ENCODE results near the gene CEP131.
"Not testable (repeated sequence)": the region's sequence is repeated elsewhere in the genome, so short reads cannot be mapped to it uniquely, and the experiment has no call there.

Gene CEP131

DNA sequence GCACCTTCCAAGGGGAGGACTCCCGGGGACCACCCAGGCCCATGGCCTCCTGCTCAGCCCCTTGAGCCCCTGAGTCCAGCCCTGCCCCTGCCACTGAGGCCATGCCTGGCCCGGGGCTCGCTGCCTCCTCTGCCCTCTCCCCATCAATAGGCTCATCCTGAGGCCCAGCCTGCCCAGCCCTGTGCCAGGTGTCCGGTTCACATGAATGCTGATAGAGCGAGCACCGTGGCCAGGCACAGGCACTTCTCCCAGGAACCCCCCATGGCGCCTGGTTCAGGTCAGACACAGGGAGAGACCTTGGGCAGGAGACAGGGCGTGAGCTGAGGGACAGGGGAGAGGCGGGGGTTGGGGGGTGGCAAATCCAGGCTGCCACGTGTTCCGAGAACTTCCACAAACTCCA is 60.3 kb downstream of the CEP131 start:
- DNase-seq: no peak

DNA sequence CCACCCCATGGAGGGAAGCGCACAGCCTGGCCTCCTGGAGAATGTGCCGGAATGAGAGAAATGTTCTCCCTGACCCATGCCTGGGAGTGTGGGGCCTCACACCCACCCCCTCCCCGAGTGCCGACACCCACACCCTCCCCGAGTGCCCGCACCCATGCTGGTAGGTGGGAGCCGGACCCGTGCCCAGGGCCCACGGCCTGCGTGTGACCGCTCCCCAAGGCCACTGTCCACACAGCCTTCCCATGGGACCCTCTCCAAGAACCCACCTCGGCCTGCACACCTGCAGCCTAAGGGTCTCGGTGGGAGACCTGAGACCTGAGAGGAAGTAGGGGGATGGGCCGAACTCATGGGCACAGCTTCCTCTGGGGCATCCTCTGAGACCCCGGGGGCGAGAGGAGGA is 60.8 kb downstream of the CEP131 start:
- no peak for DNase-seq

DNA sequence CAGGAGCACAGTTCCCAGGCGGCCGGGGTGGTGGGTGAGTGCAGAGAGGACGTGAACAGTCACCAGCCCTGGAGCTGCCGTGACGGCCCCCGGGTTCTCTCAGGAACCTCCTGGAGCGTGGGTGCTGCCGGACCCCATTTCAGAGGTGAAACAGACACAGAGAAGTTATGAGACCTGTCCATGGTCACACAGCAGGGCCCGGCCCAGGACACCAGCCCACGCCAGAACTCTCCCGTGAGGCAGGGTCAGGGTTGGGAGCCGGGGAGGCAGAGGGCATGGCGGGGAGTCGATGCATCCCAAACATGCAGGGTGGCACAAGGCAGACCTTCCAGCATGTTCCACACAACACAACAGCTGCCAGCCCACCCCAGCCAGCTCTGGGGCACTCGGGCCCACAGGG is 61.2 kb downstream of the CEP131 start:
- no peak for DNase-seq

- no peak for DNase-seq
Observed at GRCh38 chr17:81160747-81161453, 61.9 kb downstream of the CEP131 start.

DNA sequence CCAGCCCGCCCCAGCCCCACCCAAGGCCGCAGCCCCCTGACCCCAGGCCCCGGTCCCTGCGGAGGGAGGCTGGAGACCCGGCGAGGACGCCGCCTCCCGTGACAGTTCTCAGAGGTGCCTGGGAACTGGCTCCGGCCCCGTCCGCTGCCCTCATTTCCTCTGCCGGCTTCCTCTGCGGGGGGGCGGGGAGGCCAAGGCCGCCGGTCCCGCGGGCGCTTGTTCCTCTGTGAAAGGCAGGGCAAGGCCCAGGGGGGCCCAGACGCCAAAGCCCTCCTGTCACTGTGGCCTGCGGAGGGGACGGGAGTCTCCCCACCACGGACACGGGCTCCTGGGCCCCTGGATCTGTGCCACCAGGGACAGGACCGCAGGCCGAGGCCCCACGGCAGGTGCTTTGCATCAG is 62.5 kb downstream of the CEP131 start:
- no peak for DNase-seq

GRCh38 chr17:81159611-81160265 is 63.0 kb downstream of the CEP131 start:
- DNase-seq: no peak

DNA sequence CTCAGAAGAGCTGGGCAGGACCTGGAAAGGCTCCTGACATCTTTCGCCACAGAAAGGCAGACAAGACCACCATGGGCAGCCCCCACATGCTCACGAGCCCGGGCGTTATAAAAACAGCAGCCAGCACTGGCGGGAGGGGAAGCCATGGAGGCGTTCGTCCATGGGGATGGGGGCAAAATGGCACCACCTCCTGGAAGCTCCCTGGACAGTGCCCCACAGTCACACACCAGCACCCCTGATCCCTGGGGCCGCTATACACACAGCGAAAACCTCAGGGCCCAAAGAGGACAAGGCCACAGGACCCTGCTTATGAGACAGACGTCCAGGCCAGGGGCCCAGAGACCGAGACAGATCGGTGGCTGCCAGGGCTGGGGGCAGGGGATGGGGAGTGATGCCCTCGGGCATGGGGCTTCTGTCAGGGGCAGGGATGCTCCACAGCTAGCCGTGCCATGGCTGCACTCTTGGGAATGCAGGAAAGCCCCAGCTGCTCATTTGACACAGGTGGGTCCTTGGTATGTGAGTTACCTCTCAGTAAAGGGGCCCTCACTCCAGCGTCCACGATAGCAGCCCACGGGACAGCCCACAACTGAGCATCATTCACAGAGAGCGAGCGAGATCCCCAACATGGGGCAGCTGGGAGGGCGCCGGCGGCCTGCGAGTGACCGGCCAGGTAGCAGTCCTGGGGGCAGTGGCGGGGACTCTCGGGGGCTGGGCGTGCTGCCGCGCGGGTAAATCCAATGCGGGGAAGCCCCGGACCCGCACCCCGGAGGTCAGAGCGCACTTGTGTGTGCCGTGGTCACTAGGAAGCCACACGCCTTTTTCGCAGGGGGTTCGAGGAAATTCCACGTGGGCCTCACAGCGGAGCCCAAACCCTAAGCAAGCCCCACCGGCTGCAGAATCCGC is 63.8 kb downstream of the CEP131 start:
- DNase-seq: no peak

GRCh38 chr17:81157848-81158687 is 64.7 kb downstream of the CEP131 start:
- no peak for DNase-seq

DNA sequence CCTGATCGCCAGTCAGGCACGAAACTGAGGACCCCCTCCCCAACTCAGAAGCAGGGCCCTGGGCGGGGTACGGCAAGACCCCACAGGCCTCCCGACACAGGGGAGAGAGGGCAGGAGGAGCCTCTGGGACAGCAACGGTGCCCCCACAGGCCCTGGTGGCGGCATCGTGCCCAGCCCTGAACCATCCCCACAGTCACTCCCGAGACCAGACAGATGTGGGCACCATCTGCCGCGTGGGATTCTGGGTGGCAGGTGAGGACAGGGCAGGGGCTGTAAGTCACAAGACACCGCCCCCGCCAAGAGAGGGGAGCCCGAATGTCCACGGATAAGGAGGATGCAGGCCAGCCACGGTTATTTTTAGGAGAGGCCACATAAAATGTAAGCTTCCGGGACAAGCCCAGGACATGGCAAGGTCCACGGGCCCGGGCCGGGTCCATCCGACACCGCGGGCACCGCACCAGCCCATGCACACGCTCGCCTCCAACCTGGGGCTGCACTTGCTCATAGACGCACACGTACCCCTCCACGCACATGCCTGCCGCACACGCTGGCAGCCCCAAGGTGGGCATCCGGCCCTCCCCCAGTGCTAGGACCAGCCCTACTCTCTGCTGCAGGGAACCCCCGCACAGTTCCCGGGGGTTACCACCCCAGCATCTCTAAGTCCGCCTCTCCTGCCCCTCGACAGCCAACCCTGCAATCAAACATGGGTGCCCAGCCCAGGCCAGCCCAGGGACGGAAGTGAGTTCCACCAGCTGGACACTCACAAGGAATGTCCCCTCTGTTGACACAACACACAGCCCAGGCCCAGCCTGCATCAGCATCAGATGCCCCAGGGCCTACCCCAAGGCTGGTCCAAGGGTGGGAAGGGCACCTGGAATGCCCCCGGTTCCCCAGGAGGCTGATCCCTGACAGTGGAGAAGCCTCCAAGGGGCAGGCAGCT is 65.6 kb downstream of the CEP131 start:
- DNase-seq: no peak

- no peak for DNase-seq
Observed at GRCh38 chr17:81154961-81155360, 67.8 kb downstream of the CEP131 start.

- not testable (repeated sequence) for DNase-seq
Observed at GRCh38 chr17:81154016-81154415, 68.7 kb downstream of the CEP131 start.

- DNase-seq: peak; percentile 47
Observed at GRCh38 chr17:81153340-81153803, 69.4 kb downstream of the CEP131 start.

GRCh38 chr17:81152288-81152828 is 70.4 kb downstream of the CEP131 start:
- no peak for DNase-seq

DNA sequence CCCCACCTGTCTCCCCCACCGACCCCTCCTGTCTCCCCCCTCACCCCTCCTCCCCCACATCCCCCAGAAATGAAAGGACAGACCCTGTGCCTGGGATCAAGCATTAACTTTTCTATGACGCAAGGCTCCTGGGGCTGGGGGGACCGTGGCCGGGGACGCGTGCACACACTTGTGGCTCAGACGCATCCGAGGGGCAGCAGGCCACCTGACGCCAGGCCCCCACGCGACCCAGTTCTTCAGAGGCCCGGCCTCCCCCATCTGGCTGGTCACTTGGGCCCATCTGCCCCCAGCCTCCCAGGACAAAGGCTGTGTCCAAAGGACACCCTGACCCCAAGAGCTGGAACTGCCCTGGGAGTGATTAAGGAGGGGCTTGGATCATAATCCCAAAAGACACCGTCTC is 71.5 kb downstream of the CEP131 start:
- DNase-seq: no peak

- DNase-seq: no peak
Observed at GRCh38 chr17:81150377-81151077, 72.2 kb downstream of the CEP131 start.

GRCh38 chr17:81148986-81149533 is 73.7 kb downstream of the CEP131 start:
- no peak for DNase-seq

DNA sequence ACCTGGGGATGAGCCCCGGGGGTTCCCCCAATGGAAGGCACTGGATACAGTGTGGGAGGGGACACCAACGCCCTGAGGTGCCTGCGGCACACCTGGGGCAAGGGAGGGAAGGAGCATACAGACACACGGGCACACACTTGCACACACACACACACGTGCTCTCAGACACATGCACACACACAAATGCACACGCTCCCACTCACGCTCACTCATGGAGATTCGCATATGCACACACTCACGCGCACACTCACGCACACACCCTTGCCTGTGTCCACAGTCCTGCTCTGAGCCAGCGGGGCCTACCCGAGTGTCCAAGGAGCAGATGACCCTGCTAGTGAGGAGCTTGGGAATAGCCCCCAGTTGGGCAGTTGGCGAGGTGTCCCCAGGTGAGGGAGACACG is 74.2 kb downstream of the CEP131 start:
- DNase-seq: no peak

GRCh38 chr17:81147701-81148100 is 75.1 kb downstream of the CEP131 start:
- no peak for DNase-seq

DNA sequence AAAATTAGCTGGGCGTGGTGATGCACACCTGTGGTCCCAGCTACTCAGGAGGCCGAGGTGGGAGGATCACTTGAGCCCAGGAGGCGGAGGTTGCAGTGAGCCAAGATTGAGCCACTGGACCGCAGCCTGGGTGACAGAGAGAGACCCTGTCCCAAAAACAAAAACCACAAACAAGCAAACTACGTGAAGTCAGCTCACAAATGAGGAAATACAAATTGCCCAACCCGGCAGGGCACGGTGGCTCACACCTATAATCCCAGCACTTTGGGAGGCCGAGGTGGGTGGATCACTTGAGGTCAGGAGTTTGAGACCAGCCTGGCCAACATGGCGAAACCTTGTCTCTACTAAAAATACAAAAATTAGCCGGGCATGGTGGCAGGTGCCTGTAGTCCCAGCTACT is 76.6 kb downstream of the CEP131 start:
- DNase-seq: not testable (repeated sequence)

- no peak for DNase-seq
Observed at GRCh38 chr17:81144423-81144781, 78.4 kb downstream of the CEP131 start.

Measured in activated naive CD4-positive, alpha-beta T cell treated with Interleukin-2 at 50 U/mL for 16 hours (primary cell).